GM21619 (cell line): ENCODE results near the gene FNDC3B.

Experiments used
- ATAC-seq: cut with Tn5 transposase; IDR thresholded peaks from one replicate; pipeline ENCODE4 v1.9.1; 2021; ENCODE audit not compliant: unreplicated experiment

Gene FNDC3B

DNA sequence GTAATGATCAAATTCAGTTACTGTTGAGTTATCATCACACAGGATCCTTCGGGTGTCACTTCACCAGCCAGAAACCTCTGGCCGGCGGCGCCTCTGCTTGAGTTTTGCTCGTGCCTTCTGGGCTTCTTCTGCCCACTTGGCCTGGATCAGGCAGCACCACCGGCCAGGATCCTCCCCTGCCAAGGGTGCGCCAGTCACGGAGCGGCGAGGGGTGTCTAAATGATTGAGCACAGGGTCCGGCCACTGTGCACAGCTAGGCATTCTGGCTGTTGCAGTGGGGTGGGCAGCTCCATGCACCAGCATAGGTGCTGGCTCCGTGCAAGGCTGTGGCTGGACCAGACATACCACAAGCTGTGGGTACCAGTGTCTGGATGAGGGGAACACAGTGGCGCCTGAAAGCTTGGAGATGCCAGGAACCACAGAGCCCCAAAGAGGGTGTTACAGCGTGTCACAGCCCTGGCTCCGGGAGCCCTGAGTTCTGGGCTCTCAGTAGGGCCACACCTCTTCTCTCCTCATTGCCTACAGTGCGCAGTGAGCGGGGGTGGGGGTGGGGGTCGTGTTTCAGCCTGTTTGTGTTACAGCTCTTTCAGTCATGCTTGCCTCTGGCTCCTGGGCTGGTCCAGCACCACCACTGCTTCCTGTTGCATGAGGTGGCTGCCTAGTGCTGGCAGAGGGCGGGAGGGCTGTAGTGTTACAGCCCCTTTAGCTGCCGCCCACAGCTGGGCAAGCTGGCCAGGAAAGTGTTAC, 169.4 kb downstream of the FNDC3B start:
- ATAC-seq, result no peak

DNA sequence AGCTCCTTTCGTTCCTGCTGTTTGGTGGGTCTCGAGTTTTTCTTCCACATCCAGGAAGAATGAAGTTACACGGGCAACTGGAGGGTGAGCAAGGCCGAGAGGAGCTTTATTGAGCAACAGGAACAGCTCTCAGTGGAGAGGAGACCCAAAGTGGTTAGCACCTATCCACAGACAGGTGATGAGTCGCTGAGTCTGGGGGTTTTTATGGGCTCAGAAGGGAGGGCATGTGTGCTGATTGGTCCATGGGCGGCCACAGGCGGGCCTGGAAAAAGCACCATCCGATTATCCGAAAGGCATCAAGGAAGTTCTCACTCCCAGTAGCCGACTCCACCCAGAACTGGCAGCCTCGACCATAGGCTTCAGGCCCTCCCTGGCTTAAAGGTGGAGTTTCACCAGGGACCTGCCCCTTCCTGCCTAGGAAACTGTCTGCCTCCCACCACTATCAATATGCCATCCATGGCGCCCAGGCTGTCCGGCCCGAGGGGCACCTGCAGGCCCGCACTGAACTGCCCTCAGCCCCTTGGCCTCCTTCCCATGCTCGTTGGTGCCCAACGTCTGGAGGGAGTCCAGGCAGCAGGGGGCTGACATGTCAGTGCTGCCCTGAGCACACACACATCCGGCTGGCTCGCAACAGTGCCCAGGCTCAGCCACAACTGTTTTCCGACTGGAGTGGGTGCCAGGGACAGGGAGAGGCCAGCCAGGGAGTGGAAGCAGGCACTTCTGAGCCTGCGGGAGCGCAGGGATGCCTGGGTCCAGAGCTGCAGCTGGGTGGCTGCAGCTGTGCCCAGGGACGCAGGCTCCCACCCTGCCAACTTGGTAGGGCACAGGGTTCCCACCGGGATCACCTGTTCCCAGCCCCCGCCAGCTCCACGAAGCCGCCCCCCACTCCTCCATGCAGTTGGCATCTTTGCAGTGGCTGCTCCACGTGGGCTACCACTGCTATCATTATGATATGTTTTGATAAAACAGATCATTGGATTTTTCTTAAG, 170.2 kb downstream of the FNDC3B start:
- no peak for ATAC-seq

DNA sequence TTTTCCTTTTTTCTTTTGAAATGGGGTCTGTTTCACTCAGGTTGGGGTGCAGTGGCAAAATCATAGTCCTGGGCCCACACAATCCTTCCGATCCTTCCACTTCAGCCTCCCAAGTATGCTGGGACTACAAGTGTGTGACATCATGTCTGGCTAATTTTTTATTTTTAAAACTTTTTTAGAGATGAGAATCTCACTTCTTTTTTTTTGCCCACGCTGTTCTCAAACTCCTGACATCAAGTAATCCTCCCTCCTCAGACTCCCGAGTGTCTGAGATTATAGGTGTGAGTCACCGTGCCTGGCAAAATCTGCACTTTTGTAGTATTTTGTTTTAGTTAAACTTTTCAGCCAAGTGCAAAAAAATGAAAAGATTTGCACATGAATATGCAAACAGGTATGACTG, 171.0 kb downstream of the FNDC3B start:
- ATAC-seq, result no peak

DNA sequence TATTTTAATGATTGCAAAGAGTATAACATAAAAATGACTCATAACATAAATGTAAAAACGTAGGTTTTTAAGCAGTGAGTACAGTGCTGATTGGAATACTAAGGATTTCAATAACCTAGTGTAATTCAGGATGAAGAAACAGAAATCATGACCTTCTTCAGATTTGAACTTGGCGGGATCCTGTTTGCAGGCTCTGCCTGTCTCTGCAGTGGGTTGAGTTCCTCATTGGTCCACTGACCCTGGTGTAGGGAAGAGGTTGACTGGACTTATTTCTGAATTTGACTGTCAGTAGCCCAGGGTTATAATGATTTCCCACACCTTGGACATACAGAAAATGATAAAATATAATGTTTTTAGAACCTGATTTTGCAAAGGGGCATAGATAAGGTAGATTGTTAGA, 171.7 kb downstream of the FNDC3B start:
- ATAC-seq, result no peak

DNA sequence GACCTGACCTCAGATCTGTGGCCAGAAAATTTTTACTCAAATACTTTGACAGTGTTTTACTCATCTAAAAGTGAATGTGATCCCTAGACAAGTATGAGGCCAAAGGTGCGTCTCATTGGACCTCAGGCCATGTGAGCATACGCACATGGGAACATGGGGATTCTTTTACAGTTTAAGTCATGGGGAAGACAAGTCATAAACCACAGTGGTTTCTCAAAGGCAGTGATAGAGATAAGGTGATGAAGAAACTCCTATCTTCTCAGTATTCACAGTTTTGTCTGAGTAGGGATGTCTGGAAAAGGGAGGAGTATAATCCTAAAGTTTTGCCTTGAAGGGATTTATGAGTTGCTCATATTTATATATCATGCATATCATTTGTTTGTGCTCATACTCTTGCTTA, 173.8 kb downstream of the FNDC3B start:
- ATAC-seq, result no peak

DNA sequence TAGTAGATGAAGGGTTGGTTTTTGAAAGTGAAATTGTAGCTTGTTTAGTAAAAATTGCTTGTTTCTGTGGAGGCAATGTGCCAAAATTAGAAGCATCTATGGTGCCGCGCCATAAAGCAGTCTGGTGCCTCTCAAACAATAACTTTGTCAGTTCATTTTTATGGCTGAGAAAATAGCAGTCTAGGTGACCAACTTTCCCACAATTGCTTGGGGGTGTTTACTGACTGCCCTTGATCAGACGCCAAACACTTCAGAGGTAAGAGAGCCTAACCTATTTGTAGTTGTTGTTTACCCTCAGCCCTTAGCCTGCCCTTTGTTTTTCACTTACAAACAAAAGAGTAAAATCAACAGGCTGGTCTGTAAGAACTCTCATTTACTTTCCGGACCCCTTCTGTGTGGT, 174.5 kb downstream of the FNDC3B start:
- no peak for ATAC-seq

DNA sequence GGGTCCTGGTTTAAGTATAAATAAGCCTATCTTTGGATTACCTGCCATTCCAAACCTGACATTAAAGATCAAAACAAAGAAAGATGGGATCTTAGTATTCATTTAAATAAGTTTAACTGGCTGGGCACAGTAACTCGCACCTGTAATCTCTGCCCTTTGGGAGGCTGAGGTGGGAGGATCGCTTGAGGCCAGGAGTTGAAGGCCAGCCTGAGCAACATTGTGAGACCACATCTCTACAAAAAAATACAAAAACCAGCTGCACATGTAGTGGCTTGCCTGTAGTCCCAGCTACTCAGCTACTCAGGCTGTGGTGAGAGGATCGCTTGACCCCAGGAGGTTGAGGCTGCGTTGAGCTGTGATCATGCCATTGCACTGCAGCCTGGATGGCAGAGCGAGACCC, 176.9 kb downstream of the FNDC3B start:
- no peak for ATAC-seq

DNA sequence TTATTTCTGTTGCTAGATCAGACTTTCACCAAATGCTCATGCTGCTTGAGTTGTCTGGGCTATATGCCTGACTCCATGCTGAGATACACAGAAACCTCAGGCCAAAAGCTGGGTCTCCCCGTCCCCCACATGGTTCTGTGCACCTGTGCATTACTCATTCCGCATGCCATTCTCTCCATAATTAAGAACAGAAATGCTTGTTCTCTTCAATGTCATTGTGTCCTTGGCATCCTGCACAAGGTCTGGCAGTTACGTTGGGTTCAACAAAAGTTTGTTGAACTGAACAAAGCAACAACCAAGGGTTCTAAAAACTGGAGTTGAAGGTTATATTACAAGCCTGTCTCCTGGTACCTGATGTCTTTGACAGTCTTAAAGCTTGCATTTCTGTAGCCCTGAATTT, 177.5 kb downstream of the FNDC3B start:
- ATAC-seq, result no peak

DNA sequence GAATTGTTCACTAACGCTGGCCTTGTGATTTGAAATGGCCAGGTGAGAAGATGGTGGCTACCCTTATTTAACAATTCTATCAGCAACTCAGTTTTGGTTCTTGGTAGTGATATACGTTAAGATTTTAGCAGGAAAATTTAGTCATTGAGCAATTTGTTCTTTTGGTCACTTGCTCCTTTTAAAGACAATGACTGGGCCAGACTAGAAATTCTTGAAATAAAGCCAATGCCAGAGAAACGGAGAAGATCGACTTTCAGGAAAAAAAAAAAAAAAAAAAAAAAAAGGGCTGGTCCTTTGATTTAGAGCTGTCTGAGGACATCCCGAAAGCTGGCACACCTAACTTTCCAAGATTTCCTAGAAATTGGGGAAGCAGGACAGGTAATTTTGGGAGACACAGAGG, 178.5 kb downstream of the FNDC3B start:
- no peak for ATAC-seq

DNA sequence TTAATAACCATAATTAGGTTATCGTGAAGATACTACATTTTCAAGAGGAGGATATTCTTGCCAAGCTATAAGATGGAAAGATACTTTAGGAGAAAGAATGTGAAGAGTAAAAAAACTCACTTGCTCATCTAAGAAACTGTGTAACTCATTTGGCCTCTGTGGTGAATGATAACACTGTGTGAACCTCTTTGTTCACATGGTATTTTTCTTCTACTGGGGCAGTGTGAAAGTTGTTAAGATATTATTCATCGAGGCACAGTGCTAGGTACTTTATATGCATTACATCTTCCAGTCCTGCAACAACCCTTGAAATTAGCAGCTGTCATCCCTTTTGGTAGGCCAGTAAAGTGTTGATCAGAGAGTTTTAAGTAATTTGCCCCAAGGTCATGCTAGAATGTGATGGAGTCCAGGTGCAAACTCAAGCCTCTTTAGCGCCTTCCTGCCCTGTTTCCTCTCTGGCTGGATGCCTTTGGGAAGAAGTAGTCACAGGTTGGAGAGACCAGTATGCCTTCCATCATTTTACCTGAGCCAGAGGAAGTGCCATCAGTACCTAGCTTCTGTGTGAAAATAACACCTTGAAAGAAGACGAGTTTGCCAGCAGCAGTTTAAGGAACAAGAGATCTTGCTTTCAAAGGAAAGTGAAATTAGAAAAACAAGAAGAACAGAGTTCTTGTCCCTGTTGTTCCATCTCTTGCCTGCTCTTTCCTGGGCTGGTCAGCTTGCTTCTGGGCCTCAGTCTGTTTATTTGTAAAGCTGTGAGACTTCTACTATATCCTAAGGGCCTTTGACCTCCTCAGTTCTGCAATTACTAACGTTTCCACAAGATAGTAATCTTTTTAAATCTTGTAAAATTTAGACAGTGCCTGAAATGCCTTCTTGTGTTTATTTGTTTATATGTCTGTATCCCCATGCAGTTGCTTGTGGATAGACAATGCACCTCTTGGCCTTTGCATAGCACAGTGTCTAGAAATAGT, 179.3 kb downstream of the FNDC3B start:
- peak; percentile 47 for ATAC-seq

DNA sequence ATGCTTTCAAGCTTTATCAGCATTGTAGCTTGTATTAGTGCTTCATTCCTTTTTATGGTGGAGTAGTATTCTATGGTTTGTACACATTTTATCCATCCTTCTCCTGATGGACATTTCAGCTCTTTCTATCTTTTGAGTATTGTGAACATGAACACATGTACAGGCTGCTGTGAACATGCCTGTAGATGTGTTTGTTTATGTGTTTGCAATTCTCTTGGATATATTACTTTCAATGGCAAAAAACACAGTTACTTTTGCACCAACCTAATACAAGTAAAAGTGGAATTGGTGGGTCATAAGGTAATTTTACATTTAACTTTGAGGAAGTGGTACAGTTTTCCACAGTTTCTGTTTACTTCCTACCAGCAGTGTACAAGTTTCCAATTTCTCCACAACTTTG, 180.4 kb downstream of the FNDC3B start:
- ATAC-seq, result no peak

DNA sequence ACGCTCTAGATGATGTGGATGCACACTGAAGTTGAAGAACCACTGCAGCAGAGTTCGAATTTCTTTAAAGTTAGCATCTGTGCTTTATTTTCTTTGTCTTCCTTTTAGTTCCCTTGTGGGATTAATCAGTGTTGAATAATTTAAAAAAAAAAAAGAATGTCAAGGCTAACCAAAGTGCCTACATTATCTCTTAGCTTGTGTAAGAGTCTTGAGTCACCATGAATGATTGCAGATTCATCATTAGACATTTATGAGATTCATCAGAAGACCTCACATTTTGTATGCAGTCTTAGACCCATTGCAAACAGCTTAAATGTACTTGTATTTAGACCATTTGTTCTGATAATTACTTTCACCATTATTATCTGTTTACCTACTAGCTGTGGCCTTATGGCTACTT, 182.2 kb downstream of the FNDC3B start:
- ATAC-seq, result no peak

DNA sequence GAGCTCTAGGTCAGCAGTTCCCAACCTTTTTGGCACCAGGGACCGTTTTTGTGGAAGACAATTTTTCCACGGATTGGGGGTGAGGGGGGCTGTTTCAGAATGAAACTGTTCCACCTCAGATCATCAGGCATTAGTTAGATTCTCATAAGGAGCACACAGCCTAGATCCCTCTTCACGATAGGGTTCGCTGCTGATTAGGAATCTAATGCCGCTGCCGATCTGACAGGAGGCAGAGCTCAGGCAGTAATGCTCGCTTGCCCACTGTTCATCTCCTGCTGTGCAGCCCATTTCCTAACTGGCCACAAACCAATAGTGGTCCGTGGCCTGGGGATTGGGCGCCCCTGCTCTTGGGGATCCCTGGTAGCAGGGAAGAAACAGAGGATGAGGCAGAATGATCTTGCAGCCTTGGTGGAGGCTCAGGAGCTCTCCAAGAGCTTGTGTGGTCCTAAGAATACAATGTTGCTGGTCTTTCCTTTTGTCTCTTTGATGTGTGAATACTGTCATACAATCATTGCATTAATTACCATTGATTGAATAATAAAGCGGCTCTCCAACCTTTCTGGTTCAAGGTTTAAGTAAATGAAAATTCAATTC, 183.2 kb downstream of the FNDC3B start:
- ATAC-seq, result no peak

DNA sequence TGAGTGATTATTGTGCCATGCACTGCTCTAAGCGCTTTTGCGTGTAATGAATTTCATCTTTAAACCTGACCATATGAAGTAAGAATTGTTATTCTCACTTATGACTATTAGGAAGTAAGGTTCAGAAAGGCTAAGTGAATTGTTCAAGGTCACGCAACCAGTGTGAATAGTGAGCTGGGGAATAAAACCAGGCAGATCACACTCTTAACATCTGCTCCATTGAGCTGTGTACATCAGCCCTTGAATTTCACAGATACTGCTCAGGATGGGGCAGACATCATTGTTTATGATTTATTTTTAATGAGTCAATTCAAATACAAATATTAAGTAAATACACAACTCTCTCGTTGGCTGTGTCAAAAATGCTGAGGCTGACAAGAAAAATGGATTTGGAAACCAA, 184.5 kb downstream of the FNDC3B start:
- no peak for ATAC-seq

DNA sequence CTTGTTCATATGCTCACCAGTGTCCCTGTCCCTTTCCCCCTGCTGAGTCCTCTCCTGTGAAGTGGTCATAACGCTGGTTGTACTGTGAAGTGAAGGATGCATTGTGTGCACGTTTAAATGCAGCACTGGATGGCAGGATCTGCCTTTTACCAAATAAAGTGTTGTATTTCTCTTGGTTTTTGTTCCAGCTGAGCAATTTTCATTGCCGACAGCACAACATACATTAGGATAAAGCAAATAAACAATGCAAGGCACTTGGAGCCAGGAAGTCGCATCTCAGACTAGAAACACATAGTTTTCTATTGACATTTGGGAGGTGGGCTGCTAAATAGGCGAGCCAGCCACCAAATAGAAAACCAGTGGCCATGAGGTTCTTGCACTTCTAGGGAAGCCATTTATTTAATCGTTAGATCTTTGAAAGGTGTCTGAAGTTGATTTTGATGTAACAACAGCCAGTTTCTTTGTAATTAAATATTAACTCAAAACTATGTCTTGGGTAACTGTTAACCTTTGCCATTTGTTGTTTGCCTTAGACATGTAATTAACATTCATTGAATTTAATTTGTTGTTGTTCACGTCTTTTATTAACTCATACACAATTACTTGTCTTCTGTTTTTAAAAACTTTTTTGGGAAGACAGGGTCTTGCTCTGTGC, 185.3 kb downstream of the FNDC3B start:
- no peak for ATAC-seq

DNA sequence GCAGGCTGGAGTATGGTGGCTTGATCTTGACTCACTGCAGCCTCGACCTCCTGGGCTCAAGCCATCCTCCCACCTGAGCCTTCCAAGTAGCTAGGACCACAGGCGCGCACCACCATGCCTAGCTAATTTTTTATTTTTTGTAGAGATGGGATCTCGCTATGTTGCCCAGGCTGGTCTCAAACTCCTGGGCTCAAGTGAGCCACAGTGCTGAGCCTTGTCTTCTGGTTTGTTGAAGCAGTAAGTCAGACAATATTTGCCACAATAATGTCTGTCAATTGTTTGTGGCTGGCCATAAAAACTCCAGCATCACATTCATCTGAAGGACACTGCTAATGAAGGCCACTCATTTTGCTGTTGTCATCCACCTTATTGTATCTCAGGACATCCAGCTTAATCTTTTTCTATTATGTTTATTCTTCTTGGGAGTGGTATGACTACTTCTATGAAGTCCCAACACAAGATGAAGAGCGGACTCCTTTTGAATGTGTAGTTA, 185.9 kb downstream of the FNDC3B start:
- no peak for ATAC-seq

DNA sequence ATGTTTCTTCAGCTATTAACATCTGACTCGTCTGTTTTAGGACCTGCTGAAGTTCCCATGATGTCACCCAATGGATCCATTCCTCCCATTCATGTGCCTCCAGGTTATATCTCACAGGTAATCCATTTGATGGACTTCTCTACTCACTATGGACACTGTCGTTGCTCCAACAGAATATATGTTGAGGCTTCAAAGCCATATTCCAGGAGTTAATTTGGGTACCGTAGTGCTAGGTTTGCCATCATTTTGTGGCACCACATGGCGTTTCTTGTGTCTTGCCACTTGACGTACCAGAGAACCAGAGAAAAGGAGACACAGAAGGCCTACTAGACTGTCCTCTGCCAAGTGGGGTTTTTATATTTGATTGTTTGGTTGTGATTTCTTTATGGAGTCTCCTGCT, 187.5 kb downstream of the FNDC3B start:
- no peak for ATAC-seq

DNA sequence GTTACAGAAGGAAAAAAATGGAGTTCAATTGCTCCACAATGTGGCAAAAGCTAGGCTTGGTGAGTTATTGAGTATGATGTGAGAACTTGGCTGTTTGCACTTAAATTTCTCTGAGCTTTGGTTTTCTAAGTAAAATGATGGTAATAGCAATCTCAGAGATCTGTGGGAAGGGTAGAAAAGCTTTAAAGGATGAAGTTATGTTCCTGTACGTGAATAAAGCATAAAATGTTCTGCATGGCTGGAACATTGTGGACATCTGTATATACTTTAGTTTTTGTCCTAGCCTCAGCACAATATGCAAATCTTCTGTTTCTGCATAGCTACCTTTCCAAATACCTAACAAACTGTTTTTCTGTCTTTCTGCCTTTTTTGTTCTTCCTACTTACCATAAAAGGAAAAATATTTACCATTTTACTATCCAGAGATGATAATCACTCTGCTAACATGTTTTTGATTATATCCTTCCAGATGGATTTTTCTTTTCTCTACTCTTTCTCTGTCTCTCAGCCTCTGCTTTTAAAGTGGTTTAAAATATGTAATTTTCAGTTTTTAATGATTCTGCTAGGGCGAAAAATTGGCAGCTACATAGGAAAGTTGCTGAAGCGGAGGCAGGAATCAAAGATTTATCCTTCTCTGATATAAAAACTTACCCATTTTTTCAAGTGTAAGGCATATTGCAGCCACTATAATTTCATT, 188.1 kb downstream of the FNDC3B start:
- no peak for ATAC-seq

DNA sequence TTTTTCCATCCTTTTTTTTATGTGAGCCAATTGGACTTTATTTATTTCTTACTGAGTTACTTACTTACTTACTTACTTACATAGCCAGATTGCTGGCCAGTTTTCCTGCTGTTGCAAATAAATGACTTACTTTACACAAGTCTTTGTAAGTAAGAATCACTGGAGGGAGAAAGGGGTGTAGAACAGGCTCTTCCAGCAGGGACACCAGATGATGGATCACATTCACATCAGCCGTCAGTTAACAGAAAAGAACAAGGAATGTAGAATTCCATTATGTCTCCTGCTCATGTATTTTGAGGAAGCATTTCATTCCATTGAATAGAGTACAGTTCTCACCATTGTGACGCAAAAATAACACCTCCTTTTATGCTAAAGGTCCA, 188.6 kb downstream of the FNDC3B start:
- no peak for ATAC-seq
